NCI-H446 (cell line): ENCODE data around the gene ANKRD34A.
A peak's percentile ranks its signal among the peaks of the same experiment; 100 is the strongest.

Experiments
- DNase-seq, 2 experiments: peaks; one replicate each; lab custom pipeline; 2025; lab: John Stamatoyannopoulos, UW

The ANKRD34A gene

GRCh38 chr1:145964328-145965118 lies at the start of gene ANKRD34A, which contains the start of gene POLR3GL:
ANKRD34A (minus strand) TSS chr1:145964575; CDS start chr1:145961759, 2,816 bp downstream.
POLR3GL (plus strand) TSS chr1:145964690; CDS start chr1:145974866, 10,176 bp downstream.
- DNase-seq, result peak; percentile 81 to 94

DNA sequence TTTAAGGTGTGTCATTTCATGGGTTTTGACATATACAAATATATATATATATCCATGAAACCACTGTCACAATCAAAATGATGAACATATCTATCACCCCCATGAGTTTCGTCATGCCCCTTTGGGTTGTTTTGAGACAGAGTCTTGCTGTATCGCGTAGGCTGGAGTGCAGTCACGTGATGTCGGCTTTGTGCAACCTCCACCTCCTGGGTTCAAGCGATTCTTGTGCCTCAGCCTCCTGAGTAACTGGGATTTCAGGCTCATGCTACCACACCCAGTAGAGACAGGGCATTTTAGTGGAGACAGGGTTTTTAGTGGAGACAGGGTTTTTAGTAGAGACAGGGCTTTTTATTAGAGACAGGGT lies 49.2 kb upstream of the ANKRD34A start:
- DNase-seq, result no peak

DNA sequence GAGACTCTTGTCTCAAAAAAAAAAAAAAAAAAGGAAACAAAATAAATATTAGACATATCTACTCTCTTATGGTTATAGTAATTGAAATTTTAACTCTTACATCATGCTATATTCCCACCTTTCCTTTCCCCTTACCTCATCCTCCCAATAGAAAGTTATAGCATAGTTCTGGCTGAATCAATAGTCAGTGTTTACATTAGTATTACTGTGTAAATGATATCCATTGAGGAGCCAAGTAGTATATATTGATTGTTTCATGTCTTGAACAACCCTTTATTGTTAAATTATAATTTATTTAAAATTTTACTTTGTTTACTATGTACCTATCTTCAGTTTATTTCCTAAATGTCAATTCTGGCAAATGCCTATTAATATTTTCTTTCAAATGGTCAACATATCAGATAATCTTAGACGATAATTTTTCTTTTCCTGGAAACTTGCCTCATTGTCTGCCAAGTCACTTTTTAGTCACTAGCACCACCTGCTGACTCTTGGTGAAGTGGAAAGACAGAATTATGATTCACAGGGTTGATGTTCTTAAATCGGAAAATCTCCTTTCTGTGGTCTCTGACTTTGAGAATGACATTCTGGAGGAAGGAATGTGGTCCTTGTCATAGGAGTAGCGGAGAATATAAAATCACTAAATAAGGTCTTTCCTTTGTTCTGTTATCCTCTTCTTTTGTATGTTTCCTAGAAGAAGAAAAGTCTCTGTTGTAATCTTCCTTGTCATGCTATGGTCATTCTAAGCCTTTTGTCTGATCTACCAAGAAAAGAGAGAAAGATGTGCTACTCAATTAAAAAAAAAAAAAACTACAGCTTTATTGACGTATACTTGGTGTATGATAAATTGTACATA lies 48.6 kb upstream of the ANKRD34A start:
- peak; percentile 62 to 78 for DNase-seq

DNA sequence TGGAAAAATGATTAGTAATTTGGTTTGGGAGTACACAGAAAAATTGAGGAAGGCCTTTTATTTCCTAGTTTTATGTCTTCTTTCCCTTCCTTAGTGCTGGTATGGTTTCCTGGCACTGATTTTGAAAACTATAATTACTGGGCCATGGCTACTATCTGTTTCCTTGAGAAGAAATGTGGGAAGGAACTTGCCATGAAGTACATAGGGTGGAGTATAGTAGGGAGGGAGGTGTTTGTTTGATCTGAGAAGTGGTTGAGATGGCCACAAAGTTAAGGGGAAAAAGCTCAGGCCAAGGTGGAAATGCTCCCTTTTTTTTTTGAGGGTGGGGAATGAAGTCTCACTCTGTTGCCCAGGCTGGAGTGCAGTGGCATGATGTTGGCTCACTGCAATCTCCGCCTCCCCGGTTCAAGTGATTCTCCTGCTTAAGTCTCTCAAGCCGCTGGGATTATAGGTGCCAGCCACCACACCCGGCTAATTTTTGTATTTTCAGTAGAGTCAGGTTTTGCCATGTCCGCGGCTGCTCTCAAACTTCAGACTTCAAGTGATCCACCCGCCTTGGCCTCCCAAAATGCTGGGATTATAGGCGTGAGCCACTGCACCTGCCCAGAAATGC lies 45.9 kb upstream of the ANKRD34A start:
- no peak for DNase-seq

DNA sequence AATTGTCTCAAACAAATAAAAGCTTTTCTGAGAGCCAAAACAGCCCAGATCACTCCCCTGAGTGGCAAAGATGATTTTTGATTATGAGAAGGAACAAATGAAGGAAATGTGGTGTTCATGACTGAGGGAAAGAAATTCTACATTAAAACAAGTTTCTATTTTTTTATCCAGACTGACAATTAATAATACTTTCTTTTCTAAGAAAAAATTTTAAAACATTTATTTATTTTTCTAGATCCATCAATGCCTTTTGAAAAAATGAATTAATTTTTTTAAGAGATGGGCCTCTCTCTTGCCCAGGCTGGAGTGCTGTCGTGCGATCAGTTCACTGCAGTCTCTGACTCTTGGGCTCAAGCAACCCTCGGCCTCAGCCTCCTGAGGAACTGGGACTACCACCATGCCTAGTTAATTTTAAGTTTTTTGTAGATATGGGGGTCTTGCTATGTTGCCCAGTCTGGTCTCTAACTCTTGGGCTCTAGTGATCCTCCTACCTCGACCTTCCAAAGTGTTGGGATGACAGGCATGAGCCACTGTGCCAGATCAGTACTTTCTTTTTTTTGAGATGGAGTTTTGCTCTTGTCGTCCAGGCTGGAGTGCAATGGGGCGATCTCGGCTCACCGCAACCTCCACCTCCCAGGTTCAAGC lies 43.2 kb upstream of the ANKRD34A start:
- DNase-seq, result no peak

- DNase-seq, result no peak
These were observed 37.3 kb upstream of the ANKRD34A start for GRCh38 chr1:146001709-146002108.

- DNase-seq, result peak; percentile 38 to 67
These were observed 35.1 kb upstream of the ANKRD34A start for GRCh38 chr1:145999321-146000024.

DNA sequence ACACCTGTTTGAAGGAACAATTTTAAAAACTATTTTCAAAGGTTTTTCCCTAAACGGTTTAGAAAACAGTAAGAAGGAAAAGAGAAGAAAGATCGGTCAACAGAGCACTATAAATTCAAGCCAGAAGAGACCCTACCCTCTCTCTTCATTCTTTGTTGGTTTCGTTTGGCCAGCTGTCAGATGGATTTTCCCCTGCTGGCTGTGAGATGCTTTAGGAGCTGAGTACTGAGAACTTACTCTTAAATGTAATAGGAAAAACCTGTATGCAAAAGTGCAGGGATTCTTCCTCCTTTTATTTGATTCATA lies 33.3 kb upstream of the ANKRD34A start:
- DNase-seq, result peak in 1 of 2 experiments; percentile 34

GRCh38 chr1:145997016-145997717 lies 32.8 kb upstream of the ANKRD34A start:
- no peak for DNase-seq

GRCh38 chr1:145996433-145997015 lies 32.1 kb upstream of the ANKRD34A start, which contains the start of gene TXNIP:
TXNIP (minus strand) TSS chr1:145996579; CDS start chr1:145996266, 313 bp downstream.
- DNase-seq, result peak; percentile 95 to 98

DNA sequence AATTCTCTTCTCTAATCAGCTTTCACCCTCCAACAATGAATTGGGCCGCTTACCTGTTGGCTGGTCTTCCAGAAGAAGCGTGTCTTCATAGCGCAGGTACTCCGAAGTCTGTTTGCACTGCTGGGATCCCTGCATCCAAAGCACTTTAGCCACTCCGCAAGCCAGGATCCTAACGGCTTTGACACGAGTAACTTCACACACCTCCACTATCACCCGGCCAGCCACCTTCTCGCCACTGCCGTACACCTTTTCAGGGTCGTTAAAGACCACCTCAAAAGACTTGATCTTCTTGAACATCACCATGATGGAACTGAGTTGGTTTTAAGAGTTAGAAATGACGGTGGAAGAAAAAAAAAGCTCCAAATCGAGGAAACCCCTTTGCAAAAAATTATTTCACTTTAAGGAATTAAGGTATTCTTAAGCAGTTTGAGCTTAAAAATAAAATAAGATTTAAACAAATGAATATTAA lies 31.6 kb upstream of the ANKRD34A start:
- no peak for DNase-seq

DNA sequence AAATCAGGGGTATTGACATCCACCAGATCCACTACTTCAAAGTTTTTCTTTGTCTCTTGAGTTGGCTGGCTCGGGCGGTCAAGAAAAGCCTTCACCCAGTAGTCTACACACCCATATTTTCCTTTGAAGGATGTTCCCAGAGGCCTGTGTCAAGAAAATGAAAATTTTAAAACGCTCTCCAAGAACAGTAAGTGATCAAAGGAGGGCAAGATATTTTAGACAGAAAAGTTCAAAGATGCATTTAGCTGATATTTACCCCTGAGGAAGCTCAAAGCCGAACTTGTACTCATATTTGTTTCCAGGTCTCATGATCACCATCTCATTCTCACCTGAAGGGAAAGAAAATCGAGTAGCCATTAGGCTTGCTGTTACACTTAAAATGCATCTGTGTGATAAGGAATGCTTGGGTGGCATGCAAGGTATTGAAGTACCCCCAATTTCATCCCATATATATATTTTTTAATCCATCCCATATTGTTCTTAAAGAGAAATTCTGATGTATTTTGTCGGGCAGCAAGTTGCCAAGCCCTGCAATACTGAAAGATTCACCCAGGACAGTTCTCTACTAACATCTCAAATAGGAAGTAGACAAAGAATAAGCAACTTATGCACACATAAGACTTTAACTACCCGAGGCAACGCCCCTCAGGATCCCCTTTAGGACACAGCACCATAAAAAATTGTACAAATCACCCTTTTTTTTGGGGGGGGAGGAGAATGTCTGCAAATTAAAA lies 30.9 kb upstream of the ANKRD34A start:
- no peak for DNase-seq

DNA sequence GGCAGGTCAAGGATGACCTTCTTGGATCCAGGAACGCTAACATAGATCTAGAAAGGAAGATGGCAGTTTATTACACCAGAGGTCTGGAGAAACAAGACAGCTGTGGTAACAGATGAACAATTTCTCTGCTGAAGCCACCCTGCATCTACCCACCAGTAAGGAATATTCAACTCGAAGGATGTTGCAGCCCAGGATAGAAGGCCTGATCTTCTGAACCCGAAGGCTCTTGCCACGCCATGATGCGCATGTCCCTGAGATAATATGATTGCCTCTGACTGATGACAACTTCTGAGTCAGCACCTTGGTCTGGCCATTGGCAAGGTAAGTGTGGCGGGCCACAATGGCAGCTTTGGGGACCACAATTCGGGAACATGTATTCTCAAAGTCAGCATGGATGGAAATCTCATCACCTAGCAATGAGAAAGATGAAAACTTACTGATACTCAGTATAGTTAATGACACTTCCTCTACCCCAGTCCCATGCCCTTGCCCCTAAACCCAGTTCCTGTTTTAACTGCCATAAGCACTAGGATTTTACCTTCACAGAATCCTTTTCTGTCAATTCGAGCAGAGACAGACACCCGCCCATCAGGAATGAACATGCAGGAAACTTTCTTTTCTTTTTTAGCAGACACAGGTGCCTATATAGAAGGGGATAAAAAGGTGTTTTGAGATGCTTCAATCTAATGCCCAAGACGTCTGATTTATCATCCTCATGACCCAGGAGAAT lies 30.2 kb upstream of the ANKRD34A start:
- DNase-seq, result no peak

DNA sequence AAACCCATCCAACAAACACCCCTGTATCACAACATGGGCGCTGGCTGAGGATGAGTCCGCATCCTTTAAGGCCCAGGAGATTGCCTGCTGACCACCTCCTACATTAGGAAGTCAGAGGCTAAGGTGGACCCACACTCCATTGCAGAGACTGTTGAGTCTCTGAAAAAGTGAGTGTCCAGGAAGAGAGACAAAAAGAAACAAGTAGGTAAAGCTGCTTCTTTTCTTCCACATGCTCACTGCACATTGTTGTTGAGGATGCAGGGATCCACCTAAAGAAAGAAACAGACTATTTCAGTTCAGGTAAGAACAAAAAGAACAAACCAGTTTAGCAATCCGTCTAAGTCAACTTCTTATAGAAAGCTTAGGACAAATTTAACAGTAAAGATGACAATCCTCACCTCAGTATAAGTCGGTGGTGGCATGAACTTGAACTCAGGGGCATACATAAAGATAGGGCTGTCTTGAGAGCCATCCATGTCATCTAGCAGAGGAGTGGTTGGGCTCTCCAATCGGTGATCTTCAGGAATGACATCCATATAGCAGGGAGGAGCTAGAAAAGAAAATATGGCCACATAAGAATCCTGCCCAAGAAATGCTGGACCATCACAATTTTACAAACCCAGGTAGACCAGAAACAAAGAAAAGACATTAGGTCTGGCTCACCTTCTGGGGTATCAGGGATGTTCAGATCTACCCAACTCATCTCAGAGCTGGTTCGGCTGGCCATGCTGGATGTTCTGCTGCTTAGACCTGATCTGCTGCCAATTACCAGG lies 29.4 kb upstream of the ANKRD34A start:
- DNase-seq, result no peak

GRCh38 chr1:145992958-145993617 lies 28.7 kb upstream of the ANKRD34A start:
- DNase-seq, result no peak

GRCh38 chr1:145992502-145992936 lies 28.1 kb upstream of the ANKRD34A start:
- DNase-seq, result no peak

- no peak for DNase-seq
These were observed 27.5 kb upstream of the ANKRD34A start for GRCh38 chr1:145991735-145992412.
